NB4 (cell line): ENCODE data around the gene ATG101.

ENCODE experiments used
- CTCF ChIP-seq: IDR thresholded peaks from one replicate; pipeline ENCODE4 v1.5.1; 2012; ENCODE audit warnings: low read depth, low read length
- MAX ChIP-seq: IDR thresholded peaks from 2 replicates; pipeline ENCODE4 v1.6.1; 2011; ENCODE audit warnings: low read depth, low read length
- POLR2A ChIP-seq: IDR thresholded peaks from 2 replicates; pipeline ENCODE4 v1.6.1; 2011; ENCODE audit warnings: mild to moderate bottlenecking; ENCODE audit not compliant: insufficient read length; ENCODE audit errors: extremely low read depth

- TF ChIP-seq POLR2A (no peak), MAX (no peak), CTCF (no peak)
Observed at GRCh38 chr12:52043386-52044212, 26.2 kb upstream of the ATG101 start.
